A549 (cell line): Measurements from ENCODE around the gene OSBPL2. TPM values are rescaled to one million over a fixed set of nuclear protein-coding genes. Genes with fewer than 3 reads are reported as not detected.

ENCODE experiments used
- ATAC-seq, 2 experiments: fragments of 200-7000 bp in 1 of 2; fragments of >200 bp in 1 of 2; cut with Nextera tagmentation in 1 of 2; cut with Tn5 transposase in 1 of 2; 3 replicates each; pipeline versions ENCODE4 v1.8.0 to v1.9.1; 2018 to 2020; ENCODE audit warnings: mild to moderate bottlenecking in 1 of 2, moderate library complexity in 1 of 2
- CTCF ChIA-PET: fragments of 300-600 bp; sonication (Branson Sonifier 250); formaldehyde crosslinking; extraction: SDS; loops from one replicate; lab custom pipeline; 2021; ENCODE audit warnings: antibody characterized with exemption, inconsistent platforms; lab: Yijun Ruan, JAX
- POLR2A ChIA-PET: fragments of 350-600 bp; formaldehyde crosslinking; extraction: SDS; loops from one replicate; lab custom pipeline; 2021; ENCODE audit warnings: antibody characterized with exemption, inconsistent platforms; lab: Yijun Ruan, JAX
- DNase-seq, 2 experiments: peaks; one replicate each; pipeline versions ENCODE4 v3.0.0 to v3.0.0-alpha.2; 2011 to 2016; ENCODE audit warnings: low read depth in 1 of 2, low spot score in 1 of 2
- FAIRE-seq: peaks from 2 replicates; lab custom pipeline; 2011; peaks lifted over from hg19 to GRCh38; lab: Jason Lieb, UNC
- H3K27ac ChIP-seq, 2 experiments: fragments of >200 bp; sonication (Bioruptor Twin); formaldehyde crosslinking; 3 replicates each; pipeline ENCODE4 v1.5.1; 2016 to 2017
- H3K4me1 ChIP-seq: fragments of >200 bp; sonication (Bioruptor Twin); formaldehyde crosslinking; 3 replicates; pipeline ENCODE4 v1.6.1; 2016
- H3K4me2 ChIP-seq: fragments of >200 bp; sonication (Bioruptor Twin); formaldehyde crosslinking; 3 replicates; pipeline ENCODE4 v1.6.1; 2016
- H3K4me3 ChIP-seq: fragments of >200 bp; sonication (Bioruptor Twin); formaldehyde crosslinking; 3 replicates; pipeline ENCODE4 v1.5.1; 2016
- H3K9me3 ChIP-seq: fragments of >200 bp; sonication (Bioruptor Twin); formaldehyde crosslinking; 3 replicates; pipeline ENCODE4 v1.6.1; 2016
- BCL3 ChIP-seq: fragments of >200 bp; sonication (Bioruptor Twin); formaldehyde crosslinking; IDR thresholded peaks from 3 replicates; pipeline ENCODE4 v1.6.1; 2016
- CHD2 ChIP-seq: fragments of 150-350 bp; IDR thresholded peaks from 2 replicates; pipeline ENCODE4 v1.6.1; 2014; ENCODE audit warnings: low read length; ENCODE audit not compliant: partially characterized antibody
- EHF ChIP-seq: fragments of 250-450 bp; sonication (Bioruptor Pico); IDR thresholded peaks from 2 replicates; pipeline ENCODE4 v1.5.0; 2020; ENCODE audit warnings: mild to moderate bottlenecking
- EHMT2 ChIP-seq: fragments of 200-600 bp; sonication (generic); IDR thresholded peaks from 2 replicates; pipeline ENCODE4 v1.6.1; 2016; ENCODE audit warnings: antibody characterized with exemption, low read depth, mild to moderate bottlenecking, moderate library complexity
- FOSL2 ChIP-seq, 2 experiments: fragments of 450-650 bp in 1 of 2; fragments of >200 bp in 1 of 2; sonication (Bioruptor Twin) in 1 of 2; formaldehyde crosslinking; IDR thresholded peaks; 2 replicates each; pipeline versions ENCODE4 v1.5.0 to v1.6.1; 2016 to 2020; ENCODE audit warnings: mild to moderate bottlenecking in 1 of 2, moderate library complexity in 1 of 2
- GATA3 ChIP-seq: IDR thresholded peaks from 2 replicates; pipeline ENCODE4 v1.6.1; 2012; ENCODE audit warnings: borderline replicate concordance
- HDAC2 ChIP-seq: fragments of 200-600 bp; sonication (generic); IDR thresholded peaks from 2 replicates; pipeline ENCODE4 v1.6.1; 2016
- HOXB13 ChIP-seq: fragments of 250-450 bp; sonication (Bioruptor Pico); IDR thresholded peaks from 2 replicates; pipeline ENCODE4 v1.5.0; 2020; ENCODE audit warnings: low read depth, mild to moderate bottlenecking, moderate library complexity
- JUNB ChIP-seq: fragments of >200 bp; sonication (Bioruptor Twin); formaldehyde crosslinking; IDR thresholded peaks from 2 replicates; pipeline ENCODE4 v1.6.1; 2016
- KDM1A ChIP-seq: fragments of 200-600 bp; sonication (generic); IDR thresholded peaks from 2 replicates; pipeline ENCODE4 v1.6.1; 2016; ENCODE audit warnings: low read depth, mild to moderate bottlenecking
- MAFK ChIP-seq: fragments of 450-650 bp; IDR thresholded peaks from 2 replicates; pipeline ENCODE4 v1.6.1; 2014; ENCODE audit not compliant: partially characterized antibody
- MYC ChIP-seq: IDR thresholded peaks from 2 replicates; pipeline ENCODE4 v1.6.1; 2012; ENCODE audit warnings: mild to moderate bottlenecking, inconsistent platforms, low read length, improper control_type of control experiment, borderline replicate concordance
- POLR2A ChIP-seq: IDR thresholded peaks from 2 replicates; pipeline ENCODE4 v1.6.1; 2012; ENCODE audit warnings: mild to moderate bottlenecking, low read length
- RARB ChIP-seq: fragments of 250-450 bp; sonication (Bioruptor Pico); IDR thresholded peaks from 2 replicates; pipeline ENCODE4 v1.8.0; 2021; ENCODE audit warnings: mild to moderate bottlenecking, moderate library complexity
- RCOR1 ChIP-seq: fragments of 150-350 bp; IDR thresholded peaks from 2 replicates; pipeline ENCODE4 v1.6.1; 2014; ENCODE audit warnings: antibody characterized with exemption, low read length, low read depth
- TFCP2L1 ChIP-seq: fragments of 250-450 bp; sonication (Bioruptor Pico); IDR thresholded peaks from 2 replicates; pipeline ENCODE4 v1.5.0; 2021; ENCODE audit warnings: mild to moderate bottlenecking
- ZFP36 ChIP-seq: fragments of 450-650 bp; IDR thresholded peaks from 2 replicates; pipeline ENCODE4 v1.6.1; 2014; ENCODE audit warnings: borderline replicate concordance; ENCODE audit not compliant: partially characterized antibody
- ZNF302 ChIP-seq: fragments of 250-450 bp; sonication (Bioruptor Pico); IDR thresholded peaks from 2 replicates; pipeline ENCODE4 v1.9.0; 2021; ENCODE audit warnings: inconsistent platforms, mild to moderate bottlenecking, moderate library complexity
- WGBS: methylation state at CpG from one replicate; pipeline ENCODE4 v1.1.6; 2017; ENCODE audit errors: missing lambda C conversion rate; 5-methylcytosine and 5-hydroxymethylcytosine counted together
- polyA plus RNA-seq, 4 experiments: library from polyadenylated mRNA; depleted of rRNA in 3 of 4; stranded (reverse); fragments of >200 nt; fragmentation: RNase III in 1 of 4; extraction: RNeasy Plus Mini Kit Qiagen cat#74134 plus additional on column Dnase treatment in 1 of 4; gene quantifications; 2 replicates in 3 of 4; 3 replicates in 1 of 4; pipeline ENCODE4 v1.2.3, GENCODE V29; 2011 to 2017
- TF ChIP-seq, protein P1 (sequence below): fragments of 150-350 bp; IDR thresholded peaks from 2 replicates; pipeline ENCODE4 v1.6.1; 2014; ENCODE audit warnings: low read depth, mild to moderate bottlenecking, low read length
- TF ChIP-seq, protein P2 (sequence below): IDR thresholded peaks from 2 replicates; pipeline ENCODE4 v1.6.1; 2012

OSBPL2 gene
- polyA plus RNA-seq, 2 of the 4 experiments (the other 2 are of a cell fraction), result 14.6 to 14.8 TPM

DNA sequence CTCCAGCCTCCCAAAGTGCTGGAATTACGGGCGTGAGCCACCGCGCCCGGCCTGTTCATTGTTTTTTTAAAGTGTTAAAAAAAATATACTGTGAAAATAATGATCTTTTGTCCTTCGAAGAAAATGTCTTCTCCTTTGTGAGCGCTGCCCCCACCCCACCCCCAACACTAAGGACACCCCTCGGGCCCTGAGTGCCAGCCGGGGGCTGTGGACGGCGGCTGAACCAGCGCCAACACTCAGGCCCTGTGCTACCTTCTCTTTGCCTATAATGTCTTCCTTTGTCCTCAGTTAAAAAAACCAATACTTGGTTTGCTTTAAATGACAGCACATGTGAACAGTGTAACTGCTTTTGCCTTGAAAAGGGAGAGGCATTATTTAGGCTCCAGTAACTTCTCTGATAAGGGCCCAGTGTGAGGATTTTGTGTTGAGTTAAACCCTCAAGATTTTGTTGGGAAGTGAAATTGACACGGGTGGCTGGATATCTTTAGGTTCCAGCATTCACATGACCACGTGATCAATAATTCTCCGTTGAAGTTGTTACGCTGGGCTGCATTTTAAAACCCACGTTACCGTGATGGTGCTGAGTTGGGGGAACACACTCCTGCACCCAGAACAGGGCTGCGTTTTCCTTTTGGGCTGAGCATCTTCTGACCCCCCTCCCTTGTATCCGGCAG, 54.9 kb downstream of the OSBPL2 start:
- no peaks in the 10 kb centered on the region for H3K9me3 ChIP-seq
- no peaks in the 10 kb centered on the region for H3K4me1 ChIP-seq
- CTCF ChIA-PET, result interaction anchor here (1.2 kb wide), 2 partner anchors 89 kb away, joined by 4 to 8 read pairs; no protein-coding TSS in a partner anchor
- FAIRE-seq, result no peak
- no peak overlapping the region for H3K4me2 ChIP-seq
- H3K4me3 ChIP-seq, result no peak overlapping the region
- ATAC-seq, result no peak
- H3K27ac ChIP-seq, result no peak overlapping the region
- WGBS, result 93% methylated on average over 20 of the region's 20 CpGs
- POLR2A ChIA-PET, result no interaction called here
- no peak for DNase-seq
- TF ChIP-seq GATA3 (no peak), TFCP2L1 (CRISPR knock-in tag) (no peak), RARB (CRISPR knock-in tag) (no peak), JUNB (no peak), ZNF302 (CRISPR knock-in tag) (no peak)

DNA sequence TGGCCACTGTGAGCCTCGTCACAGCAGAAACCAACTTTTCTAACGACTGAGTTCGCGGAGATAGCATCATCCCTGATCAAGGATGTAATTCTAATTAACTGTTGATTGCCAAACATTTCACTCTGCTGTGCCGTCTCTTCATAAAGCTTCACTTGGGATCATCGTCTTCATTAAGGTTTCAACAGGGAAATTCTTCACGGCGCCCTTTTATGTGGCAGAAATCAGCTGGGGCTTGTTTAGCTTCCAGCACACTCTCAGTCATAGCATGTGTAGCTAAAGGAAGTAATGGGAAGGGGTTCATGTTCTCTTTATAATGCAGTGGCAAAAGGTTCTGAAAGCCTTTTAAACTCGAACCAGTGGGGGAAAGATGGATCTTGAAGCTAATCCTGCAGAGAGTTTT, 55.6 kb downstream of the OSBPL2 start:
- no peak overlapping the region for H3K27ac ChIP-seq
- 82% methylated on average over 9 of the region's 9 CpGs for WGBS
- no peak overlapping the region for H3K4me3 ChIP-seq
- H3K4me1 ChIP-seq, result no peaks in the 10 kb centered on the region
- CTCF ChIA-PET, result interaction anchor here (1.2 kb wide), 1 partner anchor 89 kb away, joined by 4 read pairs; no protein-coding TSS in a partner anchor
- POLR2A ChIA-PET, result no interaction called here
- no peak overlapping the region for H3K4me2 ChIP-seq
- no peaks in the 10 kb centered on the region for H3K9me3 ChIP-seq
- FAIRE-seq (no peak), ATAC-seq (no peak), DNase-seq (no peak)
- TF ChIP-seq EHF (CRISPR knock-in tag) (no peak), TFCP2L1 (CRISPR knock-in tag) (no peak), POLR2A (no peak), RCOR1 (no peak), EHMT2 (no peak), HDAC2 (no peak), KDM1A (no peak), FOSL2 (IDR thresholded peaks at IDR 0.05) (no peak), FOSL2 (CRISPR knock-in tag; IDR thresholded peaks at IDR 0.05) (no peak), JUNB (no peak), GATA3 (no peak), HOXB13 (CRISPR knock-in tag) (no peak)
- TF ChIP-seq, protein P1, sequence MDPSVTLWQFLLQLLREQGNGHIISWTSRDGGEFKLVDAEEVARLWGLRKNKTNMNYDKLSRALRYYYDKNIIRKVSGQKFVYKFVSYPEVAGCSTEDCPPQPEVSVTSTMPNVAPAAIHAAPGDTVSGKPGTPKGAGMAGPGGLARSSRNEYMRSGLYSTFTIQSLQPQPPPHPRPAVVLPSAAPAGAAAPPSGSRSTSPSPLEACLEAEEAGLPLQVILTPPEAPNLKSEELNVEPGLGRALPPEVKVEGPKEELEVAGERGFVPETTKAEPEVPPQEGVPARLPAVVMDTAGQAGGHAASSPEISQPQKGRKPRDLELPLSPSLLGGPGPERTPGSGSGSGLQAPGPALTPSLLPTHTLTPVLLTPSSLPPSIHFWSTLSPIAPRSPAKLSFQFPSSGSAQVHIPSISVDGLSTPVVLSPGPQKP, result no peak
- TF ChIP-seq, protein P2, sequence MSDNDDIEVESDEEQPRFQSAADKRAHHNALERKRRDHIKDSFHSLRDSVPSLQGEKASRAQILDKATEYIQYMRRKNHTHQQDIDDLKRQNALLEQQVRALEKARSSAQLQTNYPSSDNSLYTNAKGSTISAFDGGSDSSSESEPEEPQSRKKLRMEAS, result no peak

GRCh38 chr20:62294516-62294915, 56.2 kb downstream of the OSBPL2 start:
- no peaks in the 10 kb centered on the region for H3K9me3 ChIP-seq
- TF ChIP-seq MAFK, result no peak
- CTCF ChIA-PET, result interaction anchor here (1.2 kb wide), 1 partner anchor 88 kb away, joined by 4 read pairs; no protein-coding TSS in a partner anchor
- 95% methylated on average over 17 of the region's 17 CpGs for WGBS
- no peak overlapping the region for H3K27ac ChIP-seq
- FAIRE-seq, result no peak
- POLR2A ChIA-PET, result no interaction called here
- no peak for ATAC-seq
- DNase-seq, result no peak
- H3K4me2 ChIP-seq, result no peak overlapping the region
- no peaks in the 10 kb centered on the region for H3K4me1 ChIP-seq
- no peak overlapping the region for H3K4me3 ChIP-seq

DNA sequence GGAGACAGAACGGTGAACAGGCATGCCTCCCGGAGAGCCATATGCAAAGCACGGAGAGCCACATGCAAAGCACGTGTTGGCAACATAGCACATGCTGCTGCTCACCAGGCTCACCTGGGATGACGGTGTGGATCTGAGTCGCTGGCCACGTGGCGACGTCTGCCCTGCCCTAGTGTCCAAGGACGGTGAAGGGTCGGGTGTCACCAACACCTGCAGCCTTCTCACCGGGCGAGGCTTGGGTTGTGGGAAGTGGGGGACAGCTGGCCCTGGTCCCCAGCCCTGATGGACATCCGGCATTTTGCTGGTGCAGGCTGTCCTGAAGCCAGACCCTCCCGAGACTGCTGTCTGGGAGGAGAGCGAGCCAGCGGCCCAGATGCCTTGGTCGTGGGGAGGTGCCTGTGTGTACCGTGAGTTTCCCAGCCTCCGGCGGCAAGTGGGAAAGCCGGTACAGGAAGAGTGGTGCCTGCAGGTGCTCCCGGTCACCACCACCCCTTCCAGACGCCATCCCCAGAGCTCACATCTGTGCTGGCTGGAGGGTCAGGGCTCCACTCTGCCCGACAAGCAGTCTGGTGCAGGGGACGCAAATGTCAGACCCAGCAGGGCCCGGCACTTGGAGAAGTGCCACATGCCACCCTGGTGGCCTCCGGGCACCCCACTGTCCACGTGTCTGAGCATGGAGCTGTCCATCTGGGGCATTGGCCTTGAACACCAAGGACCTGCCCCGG, 58.6 kb downstream of the OSBPL2 start:
- no peak for DNase-seq
- H3K4me1 ChIP-seq, result no peaks in the 10 kb centered on the region
- H3K4me3 ChIP-seq, result no peak overlapping the region
- WGBS, result 89% methylated on average over 27 of the region's 30 CpGs
- no peak for ATAC-seq
- POLR2A ChIA-PET, result no interaction called here
- CTCF ChIA-PET, result interaction anchor here (1.4 to 6.9 kb wide), 3 partner anchors 66 to 114 kb away, joined by 4 to 59 read pairs (median 5); no protein-coding TSS in a partner anchor
- no peak for FAIRE-seq
- H3K27ac ChIP-seq, result no peak overlapping the region
- TF ChIP-seq CHD2, result no peak
- no peak for TF ChIP-seq ZFP36
- TF ChIP-seq MYC, result no peak
- TF ChIP-seq BCL3, result no peak
- TF ChIP-seq GATA3, result no peak
- TF ChIP-seq EHF (CRISPR knock-in tag), result no peak
- no peak for TF ChIP-seq POLR2A
- H3K9me3 ChIP-seq, result no peaks in the 10 kb centered on the region
- H3K4me2 ChIP-seq, result no peak overlapping the region
